Measurements from ENCODE around the gene MAFF. TPM values are rescaled to one million over a fixed set of nuclear protein-coding genes. Genes with fewer than 3 reads are reported as not detected.

MAFF gene
- total RNA-seq, 1 experiment from 2014 or later: 26.0 TPM

DNA sequence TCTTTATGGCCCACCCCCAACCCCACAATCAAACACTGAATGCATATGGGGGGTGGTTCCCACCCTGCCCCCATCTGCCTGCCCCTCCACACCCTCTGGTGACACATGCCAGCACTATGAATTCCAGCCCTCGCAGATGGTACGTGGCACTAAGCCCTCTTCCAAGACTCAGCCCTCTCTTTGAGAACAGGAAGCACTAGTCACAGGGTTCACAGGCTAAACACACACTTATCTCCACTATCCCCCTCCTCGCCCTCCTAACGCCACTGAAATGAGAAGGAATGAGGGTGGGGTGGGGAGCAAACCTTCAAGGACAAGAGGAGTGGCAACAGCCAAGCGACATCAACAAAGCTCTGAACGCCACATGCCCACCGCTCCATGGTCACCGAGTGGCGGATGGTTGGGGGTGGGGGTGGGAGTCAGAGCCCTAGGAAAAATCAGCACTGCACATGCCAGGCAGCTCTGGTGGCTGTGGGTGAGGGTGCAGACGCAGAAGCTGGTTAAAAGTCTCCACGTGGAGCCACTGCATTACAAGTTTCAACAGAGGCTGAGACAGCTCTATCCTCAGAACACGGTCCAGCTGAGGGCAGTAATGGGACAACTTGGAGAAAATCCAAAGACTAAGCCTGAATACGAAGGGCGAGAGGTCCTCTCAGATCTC is 37.4 kb downstream of the MAFF start:
- peak overlapping the region; percentile 49 for H3K4me2 ChIP-seq (ENCODE audit: low read length)
- intact Hi-C loops (cut with micrococcal nuclease): no loop called here
- CTCF ChIA-PET: interaction anchor here (1.1 kb wide), 1 partner anchor 23 kb away, joined by 3 read pairs; no protein-coding TSS in a partner anchor
- H3K27ac ChIP-seq (ENCODE audit: low read depth, low read length): peak overlapping the region; percentile 45; the same call in 1 of the 2 replicates
- H3K79me2 ChIP-seq (ENCODE audit: insufficient read depth, low read length): no peaks in the 10 kb centered on the region; the same call in 1 of the 2 replicates
- RAD21 ChIA-PET (ENCODE audit: low non-redundant PET in 1 of 2, low total read pairs in 2 of 2, uncharacterized antibody in 2 of 2, unreplicated experiment in 2 of 2): no interaction called here
- H3K9me2 ChIP-seq (ENCODE audit: insufficient read depth): no peaks in the 10 kb centered on the region
- no peaks in the 10 kb centered on the region for H3K9me3 ChIP-seq (ENCODE audit: control insufficient read depth in 1 of 2, insufficient read depth in 1 of 2, low read depth in 1 of 2, low read length in 2 of 2)
- H3K4me1 ChIP-seq (ENCODE audit: control insufficient read depth in 1 of 2, insufficient read depth in 2 of 2, low read length in 2 of 2): peaks cover 36 to 48% of the 10 kb centered on the region in 2 experiments
- H3K27me3 ChIP-seq (ENCODE audit: insufficient read depth, low read length): no peaks in the 10 kb centered on the region
- H3K9ac ChIP-seq (ENCODE audit: low read length): peak overlapping the region; percentile 29
- H3K4me3 ChIP-seq (replicated peaks in 1 of 2; ENCODE audit: low read depth in 1 of 2, low read length in 2 of 2): no peak overlapping the region
- ATAC-seq (peak; percentile 51), DNase-seq (ENCODE audit: low read depth, low spot score) (no peak)
- H4K20me1 ChIP-seq (ENCODE audit: insufficient read depth): no peaks in the 10 kb centered on the region
- BruUV-seq (replicated peaks): no TSS peak
- no peak for TF ChIP-seq RAD21 (IDR thresholded peaks at IDR 0.05; ENCODE audit: low read depth)
- no peak for TF ChIP-seq EZH2 (IDR thresholded peaks at IDR 0.05)
- peak; percentile 60 for TF ChIP-seq SP1 (IDR thresholded peaks at IDR 0.05; ENCODE audit: low read depth)
- TF ChIP-seq, protein P1, sequence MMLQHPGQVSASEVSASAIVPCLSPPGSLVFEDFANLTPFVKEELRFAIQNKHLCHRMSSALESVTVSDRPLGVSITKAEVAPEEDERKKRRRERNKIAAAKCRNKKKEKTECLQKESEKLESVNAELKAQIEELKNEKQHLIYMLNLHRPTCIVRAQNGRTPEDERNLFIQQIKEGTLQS (IDR thresholded peaks at IDR 0.05): no peak
- no peak for TF ChIP-seq EZH2phosphoT487 (IDR thresholded peaks at IDR 0.05; ENCODE audit: borderline replicate concordance)
- TF ChIP-seq, protein P2, sequence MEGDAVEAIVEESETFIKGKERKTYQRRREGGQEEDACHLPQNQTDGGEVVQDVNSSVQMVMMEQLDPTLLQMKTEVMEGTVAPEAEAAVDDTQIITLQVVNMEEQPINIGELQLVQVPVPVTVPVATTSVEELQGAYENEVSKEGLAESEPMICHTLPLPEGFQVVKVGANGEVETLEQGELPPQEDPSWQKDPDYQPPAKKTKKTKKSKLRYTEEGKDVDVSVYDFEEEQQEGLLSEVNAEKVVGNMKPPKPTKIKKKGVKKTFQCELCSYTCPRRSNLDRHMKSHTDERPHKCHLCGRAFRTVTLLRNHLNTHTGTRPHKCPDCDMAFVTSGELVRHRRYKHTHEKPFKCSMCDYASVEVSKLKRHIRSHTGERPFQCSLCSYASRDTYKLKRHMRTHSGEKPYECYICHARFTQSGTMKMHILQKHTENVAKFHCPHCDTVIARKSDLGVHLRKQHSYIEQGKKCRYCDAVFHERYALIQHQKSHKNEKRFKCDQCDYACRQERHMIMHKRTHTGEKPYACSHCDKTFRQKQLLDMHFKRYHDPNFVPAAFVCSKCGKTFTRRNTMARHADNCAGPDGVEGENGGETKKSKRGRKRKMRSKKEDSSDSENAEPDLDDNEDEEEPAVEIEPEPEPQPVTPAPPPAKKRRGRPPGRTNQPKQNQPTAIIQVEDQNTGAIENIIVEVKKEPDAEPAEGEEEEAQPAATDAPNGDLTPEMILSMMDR (IDR thresholded peaks at IDR 0.05 in 2 of 3, conservative IDR thresholded peaks at IDR 0.05 in 1 of 3; ENCODE audit: borderline replicate concordance in 1 of 3, insufficient read depth in 1 of 3, low read depth in 2 of 3, low read length in 2 of 3): 0 out of 6 replicates have a peak, but pooled peaks of 1 of the 3 experiments have one; percentile 4
- TF ChIP-seq CBX3 (IDR thresholded peaks at IDR 0.05; ENCODE audit: low read depth): no peak
- TF ChIP-seq JUND (IDR thresholded peaks at IDR 0.05): no peak
- TF ChIP-seq YY1 (IDR thresholded peaks at IDR 0.05; ENCODE audit: extremely low read depth, insufficient replicate concordance, low read depth, low read length): no peak
- TF ChIP-seq, protein P3, sequence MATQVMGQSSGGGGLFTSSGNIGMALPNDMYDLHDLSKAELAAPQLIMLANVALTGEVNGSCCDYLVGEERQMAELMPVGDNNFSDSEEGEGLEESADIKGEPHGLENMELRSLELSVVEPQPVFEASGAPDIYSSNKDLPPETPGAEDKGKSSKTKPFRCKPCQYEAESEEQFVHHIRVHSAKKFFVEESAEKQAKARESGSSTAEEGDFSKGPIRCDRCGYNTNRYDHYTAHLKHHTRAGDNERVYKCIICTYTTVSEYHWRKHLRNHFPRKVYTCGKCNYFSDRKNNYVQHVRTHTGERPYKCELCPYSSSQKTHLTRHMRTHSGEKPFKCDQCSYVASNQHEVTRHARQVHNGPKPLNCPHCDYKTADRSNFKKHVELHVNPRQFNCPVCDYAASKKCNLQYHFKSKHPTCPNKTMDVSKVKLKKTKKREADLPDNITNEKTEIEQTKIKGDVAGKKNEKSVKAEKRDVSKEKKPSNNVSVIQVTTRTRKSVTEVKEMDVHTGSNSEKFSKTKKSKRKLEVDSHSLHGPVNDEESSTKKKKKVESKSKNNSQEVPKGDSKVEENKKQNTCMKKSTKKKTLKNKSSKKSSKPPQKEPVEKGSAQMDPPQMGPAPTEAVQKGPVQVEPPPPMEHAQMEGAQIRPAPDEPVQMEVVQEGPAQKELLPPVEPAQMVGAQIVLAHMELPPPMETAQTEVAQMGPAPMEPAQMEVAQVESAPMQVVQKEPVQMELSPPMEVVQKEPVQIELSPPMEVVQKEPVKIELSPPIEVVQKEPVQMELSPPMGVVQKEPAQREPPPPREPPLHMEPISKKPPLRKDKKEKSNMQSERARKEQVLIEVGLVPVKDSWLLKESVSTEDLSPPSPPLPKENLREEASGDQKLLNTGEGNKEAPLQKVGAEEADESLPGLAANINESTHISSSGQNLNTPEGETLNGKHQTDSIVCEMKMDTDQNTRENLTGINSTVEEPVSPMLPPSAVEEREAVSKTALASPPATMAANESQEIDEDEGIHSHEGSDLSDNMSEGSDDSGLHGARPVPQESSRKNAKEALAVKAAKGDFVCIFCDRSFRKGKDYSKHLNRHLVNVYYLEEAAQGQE (IDR thresholded peaks at IDR 0.05; ENCODE audit: low read depth): no peak
- no peak for TF ChIP-seq EGR1 (IDR thresholded peaks at IDR 0.05; ENCODE audit: low read depth)
- TF ChIP-seq ZFX (IDR thresholded peaks at IDR 0.05): no peak
- no peak for TF ChIP-seq TCF7L2 (IDR thresholded peaks at IDR 0.05; ENCODE audit: borderline replicate concordance, extremely low read depth, insufficient read depth, insufficient read length)
- TF ChIP-seq POLR2A (IDR thresholded peaks at IDR 0.05; ENCODE audit: borderline replicate concordance, extremely low read depth, insufficient read depth, insufficient read length): no peak
- TF ChIP-seq, protein P4, sequence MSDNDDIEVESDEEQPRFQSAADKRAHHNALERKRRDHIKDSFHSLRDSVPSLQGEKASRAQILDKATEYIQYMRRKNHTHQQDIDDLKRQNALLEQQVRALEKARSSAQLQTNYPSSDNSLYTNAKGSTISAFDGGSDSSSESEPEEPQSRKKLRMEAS (IDR thresholded peaks at IDR 0.05): peak; percentile 61
- POLR2A ChIA-PET: interaction anchor here (1.4 kb wide), 1 partner anchor 10 kb away, joined by 6 read pairs; no protein-coding TSS in a partner anchor
- H2AFZ ChIP-seq (ENCODE audit: low read depth, low read length, poor library complexity, severe bottlenecking): no peak overlapping the region
- H3K36me3 ChIP-seq (ENCODE audit: control insufficient read depth in 1 of 2, insufficient read depth in 2 of 2, low read length in 2 of 2): peaks cover 2 to 16% of the 10 kb centered on the region in 2 experiments; a peak in 3 of 4 replicates
